DND-41 (cell line): Measurements from ENCODE around the gene SLC11A1.

Source experiments
- EZH2 ChIP-seq: IDR thresholded peaks from 3 replicates; pipeline ENCODE4 v1.6.1; 2012; ENCODE audit warnings: borderline replicate concordance, low read depth, mild to moderate bottlenecking, moderate library complexity, low read length, inconsistent platforms; ENCODE audit not compliant: severe bottlenecking
- TF ChIP-seq, protein P1 (sequence below): IDR thresholded peaks from 2 replicates; pipeline ENCODE4 v1.5.1; 2012; ENCODE audit warnings: borderline replicate concordance, low read length, moderate library complexity, mild to moderate bottlenecking; ENCODE audit not compliant: poor library complexity, severe bottlenecking; ENCODE audit errors: extremely low read depth

DNA sequence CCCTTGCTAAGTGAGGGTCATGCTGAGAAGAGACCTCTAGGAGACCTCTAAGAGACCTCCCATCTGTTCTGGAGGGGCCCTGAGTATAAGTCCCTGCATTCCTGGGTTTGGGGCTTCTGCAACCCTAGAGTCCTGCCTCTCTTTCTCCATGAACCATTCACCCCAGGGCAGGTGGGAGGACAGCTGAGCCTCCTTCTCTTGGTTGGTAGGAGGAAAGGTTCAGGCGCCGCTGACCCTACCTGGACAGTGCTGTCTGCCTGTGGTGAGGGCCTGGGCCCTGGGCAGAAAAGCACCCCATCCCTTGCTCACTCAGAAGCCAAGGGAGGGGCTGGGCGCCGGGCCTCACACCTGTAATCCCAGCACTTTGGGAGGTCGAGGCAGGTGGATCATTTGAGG is 36.2 kb downstream of the SLC11A1 start:
- no peak for TF ChIP-seq EZH2
- TF ChIP-seq, protein P1, sequence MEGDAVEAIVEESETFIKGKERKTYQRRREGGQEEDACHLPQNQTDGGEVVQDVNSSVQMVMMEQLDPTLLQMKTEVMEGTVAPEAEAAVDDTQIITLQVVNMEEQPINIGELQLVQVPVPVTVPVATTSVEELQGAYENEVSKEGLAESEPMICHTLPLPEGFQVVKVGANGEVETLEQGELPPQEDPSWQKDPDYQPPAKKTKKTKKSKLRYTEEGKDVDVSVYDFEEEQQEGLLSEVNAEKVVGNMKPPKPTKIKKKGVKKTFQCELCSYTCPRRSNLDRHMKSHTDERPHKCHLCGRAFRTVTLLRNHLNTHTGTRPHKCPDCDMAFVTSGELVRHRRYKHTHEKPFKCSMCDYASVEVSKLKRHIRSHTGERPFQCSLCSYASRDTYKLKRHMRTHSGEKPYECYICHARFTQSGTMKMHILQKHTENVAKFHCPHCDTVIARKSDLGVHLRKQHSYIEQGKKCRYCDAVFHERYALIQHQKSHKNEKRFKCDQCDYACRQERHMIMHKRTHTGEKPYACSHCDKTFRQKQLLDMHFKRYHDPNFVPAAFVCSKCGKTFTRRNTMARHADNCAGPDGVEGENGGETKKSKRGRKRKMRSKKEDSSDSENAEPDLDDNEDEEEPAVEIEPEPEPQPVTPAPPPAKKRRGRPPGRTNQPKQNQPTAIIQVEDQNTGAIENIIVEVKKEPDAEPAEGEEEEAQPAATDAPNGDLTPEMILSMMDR = no peak
